ENCODE measurements around the gene CNNM4. TPM values are rescaled to one million over a fixed set of nuclear protein-coding genes. Genes with fewer than 3 reads are reported as not detected.

Gene CNNM4
- total RNA-seq, 4 donors from 2014 or later: 0.77 to 8.2 (median 4.7) TPM

DNA sequence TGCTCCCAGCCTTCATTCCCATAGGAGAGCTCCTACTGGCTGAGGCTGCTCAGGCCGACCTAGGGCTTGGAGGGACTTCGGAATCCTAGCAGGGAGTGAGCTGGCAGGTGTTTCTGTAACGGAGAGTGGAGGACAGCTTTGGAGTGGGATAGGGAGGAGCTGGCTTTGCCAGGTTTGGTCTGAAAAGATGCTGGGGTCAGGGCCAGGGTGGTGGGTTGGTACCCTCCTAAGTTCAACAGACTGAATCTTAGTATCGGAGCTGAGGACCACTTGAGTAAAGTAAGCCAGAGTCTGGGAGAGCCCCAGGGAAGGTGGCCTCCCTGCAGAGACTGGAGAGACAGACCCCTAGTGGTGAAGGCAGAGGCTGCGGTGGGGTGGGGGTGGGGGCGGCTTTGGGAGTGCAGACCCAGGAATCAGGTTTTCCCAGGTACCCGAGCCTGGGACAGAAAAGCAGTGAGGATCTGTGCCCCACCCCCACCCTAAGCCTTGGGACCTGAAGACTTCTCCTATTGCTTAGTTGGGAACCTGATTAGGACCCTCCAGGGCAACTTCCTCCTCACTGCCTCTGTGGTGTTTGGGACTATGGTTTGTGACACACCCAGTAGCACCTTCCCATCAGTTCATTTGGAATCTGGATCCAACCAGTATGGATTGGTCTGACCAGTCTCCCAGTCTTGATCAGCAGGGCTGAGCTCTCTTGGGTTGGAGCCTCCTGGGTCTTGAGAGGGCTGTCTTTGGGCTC is 3.0 kb downstream of the CNNM4 start:
- intact Hi-C loops (cut with DNase I; ENCODE audit: low total_unique reads): loop anchor here (5.0 to 10.0 kb wide), 3 partner anchors 51 to 194 kb away; partner anchors contain the start of gene CNNM3
- Histone ChIP-seq H3K4me1 (peaks cover 0 to 5% of the 10 kb centered on the region in 2 donors), H3K27me3 (no peaks in the 10 kb centered on the region), H3K27ac (peak overlapping the region; percentile 60 to 73), H3K36me3 (no peaks in the 10 kb centered on the region), H3K4me3 (peak overlapping the region; percentile 17 to 63), H3K9me3 (no peaks in the 10 kb centered on the region)
- TF ChIP-seq, protein P1, sequence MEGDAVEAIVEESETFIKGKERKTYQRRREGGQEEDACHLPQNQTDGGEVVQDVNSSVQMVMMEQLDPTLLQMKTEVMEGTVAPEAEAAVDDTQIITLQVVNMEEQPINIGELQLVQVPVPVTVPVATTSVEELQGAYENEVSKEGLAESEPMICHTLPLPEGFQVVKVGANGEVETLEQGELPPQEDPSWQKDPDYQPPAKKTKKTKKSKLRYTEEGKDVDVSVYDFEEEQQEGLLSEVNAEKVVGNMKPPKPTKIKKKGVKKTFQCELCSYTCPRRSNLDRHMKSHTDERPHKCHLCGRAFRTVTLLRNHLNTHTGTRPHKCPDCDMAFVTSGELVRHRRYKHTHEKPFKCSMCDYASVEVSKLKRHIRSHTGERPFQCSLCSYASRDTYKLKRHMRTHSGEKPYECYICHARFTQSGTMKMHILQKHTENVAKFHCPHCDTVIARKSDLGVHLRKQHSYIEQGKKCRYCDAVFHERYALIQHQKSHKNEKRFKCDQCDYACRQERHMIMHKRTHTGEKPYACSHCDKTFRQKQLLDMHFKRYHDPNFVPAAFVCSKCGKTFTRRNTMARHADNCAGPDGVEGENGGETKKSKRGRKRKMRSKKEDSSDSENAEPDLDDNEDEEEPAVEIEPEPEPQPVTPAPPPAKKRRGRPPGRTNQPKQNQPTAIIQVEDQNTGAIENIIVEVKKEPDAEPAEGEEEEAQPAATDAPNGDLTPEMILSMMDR (IDR thresholded peaks at IDR 0.05): peak in 2 of 4 experiments; percentile 28 to 53
- TF ChIP-seq POLR2A (IDR thresholded peaks at IDR 0.05): no peak
- no peak for DNase-seq

DNA sequence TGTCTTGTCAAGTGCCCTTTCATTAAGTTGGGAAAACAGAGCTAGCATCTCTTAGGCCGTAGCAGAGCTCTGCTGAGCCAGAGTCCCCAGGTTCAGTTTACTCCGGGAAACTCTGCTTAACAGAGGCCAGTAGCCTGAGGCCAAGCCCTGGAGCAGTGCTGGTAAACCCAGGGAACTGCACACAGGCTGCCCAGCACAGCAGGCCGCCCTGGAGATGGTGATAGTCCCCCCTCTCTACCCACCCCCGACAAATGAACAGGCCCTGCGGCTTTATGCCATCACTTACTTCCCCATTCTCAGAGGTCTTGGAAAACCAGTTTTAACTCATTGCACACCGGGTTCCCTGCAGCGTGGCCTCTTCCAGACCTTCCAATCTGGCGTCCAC is 3.5 kb downstream of the CNNM4 start:
- Histone ChIP-seq H3K4me1 (peaks cover 0 to 5% of the 10 kb centered on the region in 2 donors), H3K4me3 (peak overlapping the region in 1 of 2 donors; percentile 63), H3K9me3 (no peaks in the 10 kb centered on the region), H3K27ac (peak overlapping the region; percentile 60 to 73), H3K27me3 (no peaks in the 10 kb centered on the region), H3K36me3 (no peaks in the 10 kb centered on the region)
- no peak for DNase-seq
- intact Hi-C loops (cut with DNase I; ENCODE audit: low total_unique reads): loop anchor here (5.0 to 10.0 kb wide), 3 partner anchors 51 to 193 kb away; partner anchors contain the start of gene CNNM3
- TF ChIP-seq POLR2A (IDR thresholded peaks at IDR 0.05): no peak
- TF ChIP-seq, protein P1 (IDR thresholded peaks at IDR 0.05): no peak

DNA sequence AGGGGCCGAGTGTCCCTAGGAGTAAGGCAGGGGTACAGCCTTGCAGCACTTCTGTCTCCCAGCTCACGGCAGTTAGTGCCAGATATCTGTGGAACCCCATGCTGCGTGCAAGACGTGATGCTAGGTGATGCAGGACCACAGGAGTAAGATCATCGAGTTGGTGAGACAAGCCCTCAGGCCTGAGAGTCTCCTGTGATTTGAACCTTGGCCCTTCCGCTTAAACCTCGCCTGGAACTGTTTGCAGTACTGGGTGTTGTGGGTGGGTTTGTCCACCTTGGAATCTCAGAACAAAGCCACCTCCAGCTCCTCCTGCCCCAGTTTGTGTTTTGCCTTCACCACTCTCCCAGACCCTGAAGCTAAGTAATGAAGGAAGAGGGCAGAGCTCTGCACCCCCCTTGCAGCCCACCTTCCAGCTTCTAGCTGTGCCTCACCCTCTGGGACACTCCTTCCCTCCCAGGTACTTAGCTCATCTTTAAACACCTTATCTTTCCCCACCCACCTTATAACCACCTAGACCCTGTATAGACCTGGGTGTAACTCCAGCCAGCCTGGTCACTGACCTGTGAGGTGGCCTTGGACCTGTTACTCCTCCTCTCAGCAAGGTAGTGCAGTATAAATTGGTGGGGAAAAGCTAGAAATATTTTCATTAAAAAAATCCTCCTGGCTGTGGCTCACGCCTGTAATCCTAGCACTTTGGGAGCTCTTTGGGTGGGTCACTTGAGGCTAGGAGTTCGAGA is 6.6 kb downstream of the CNNM4 start:
- peaks cover 0 to 4% of the 10 kb centered on the region in 2 donors for H3K4me1 ChIP-seq
- no peak for DNase-seq

DNA sequence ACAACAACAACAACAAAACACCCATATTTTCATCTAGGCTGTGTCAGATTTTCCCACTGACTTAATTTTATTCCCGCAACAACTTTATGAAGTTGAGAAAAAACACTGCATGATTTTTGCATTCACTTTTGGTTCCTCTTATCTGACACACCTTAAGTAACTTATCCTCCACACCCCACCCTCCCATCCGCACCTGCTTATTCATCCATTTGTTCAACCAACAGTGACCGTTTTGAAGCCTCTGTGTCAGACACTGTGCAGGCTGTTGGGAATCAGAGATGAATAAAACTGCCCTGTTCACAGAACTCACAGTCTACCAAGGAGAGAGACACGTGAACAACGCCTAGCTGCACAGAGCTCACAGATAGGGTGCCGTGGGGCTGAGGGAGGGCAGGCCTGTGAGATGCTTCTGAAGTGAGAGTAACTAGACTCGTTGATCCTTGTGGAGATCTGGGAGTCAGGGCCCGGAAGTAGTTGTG is 7.4 kb downstream of the CNNM4 start:
- TF ChIP-seq, protein P1 (IDR thresholded peaks at IDR 0.05): no peak
- TF ChIP-seq POLR2A (IDR thresholded peaks at IDR 0.05): no peak
- H3K9me3 ChIP-seq: no peaks in the 10 kb centered on the region
- DNase-seq: no peak
- intact Hi-C loops (cut with DNase I; ENCODE audit: low total_unique reads): loop anchor here (10.0 kb wide), 2 partner anchors 47 to 97 kb away; partner anchors contain the start of gene CNNM3
- no peak overlapping the region for H3K4me3 ChIP-seq
- no peaks in the 10 kb centered on the region for H3K36me3 ChIP-seq
- no peaks in the 10 kb centered on the region for H3K4me1 ChIP-seq
- no peaks in the 10 kb centered on the region for H3K27me3 ChIP-seq
- no peak overlapping the region for H3K27ac ChIP-seq

More for the DNA sequence above, 6.6 kb downstream of the CNNM4 start:
- Histone ChIP-seq H3K9me3 (no peaks in the 10 kb centered on the region), H3K27me3 (no peaks in the 10 kb centered on the region), H3K36me3 (no peaks in the 10 kb centered on the region), H3K27ac (no peak overlapping the region), H3K4me3 (no peak overlapping the region)
- no peak for TF ChIP-seq POLR2A (IDR thresholded peaks at IDR 0.05)
- TF ChIP-seq, protein P1 (IDR thresholded peaks at IDR 0.05): no peak
- intact Hi-C loops (cut with DNase I; ENCODE audit: low total_unique reads): loop anchor here (10.0 kb wide), 2 partner anchors 47 to 97 kb away; partner anchors contain the start of gene CNNM3
